Thyroid gland (tissue), 4 donors: ENCODE data around the gene SND1. TPM values are rescaled to one million over a fixed set of nuclear protein-coding genes. Genes with fewer than 3 reads are reported as not detected.

ENCODE experiments used
- DNase-seq, 2 donors: peaks; one replicate each; pipeline ENCODE4 v3.0.0-alpha.2; 2019
- H3K27ac ChIP-seq, 3 donors: fragments of 200-600 bp; sonication (generic); 1 replicate in 2 of 3; 2 replicates in 1 of 3; pipeline ENCODE4 v1.5.1; 2016 to 2019; ENCODE audit warnings: mild to moderate bottlenecking in 1 of 3, moderate library complexity in 1 of 3
- H3K27me3 ChIP-seq: fragments of 200-600 bp; sonication (generic); one replicate; pipeline ENCODE4 v1.5.1; 2019
- H3K36me3 ChIP-seq, 2 donors: fragments of 200-600 bp; sonication (generic); one replicate each; pipeline ENCODE4 v1.5.1; 2016 to 2019
- H3K4me1 ChIP-seq, 2 donors: fragments of 200-600 bp; sonication (generic); one replicate each; pipeline ENCODE4 v1.5.1; 2017 to 2019
- H3K4me3 ChIP-seq, 3 donors: fragments of 200-600 bp; sonication (generic); replicated peaks in 1 of 3; 1 replicate in 2 of 3; 2 replicates in 1 of 3; pipeline ENCODE4 v1.5.1; 2016; ENCODE audit warnings: mild to moderate bottlenecking in 1 of 3
- H3K9me3 ChIP-seq: fragments of 200-600 bp; sonication (generic); one replicate; pipeline ENCODE4 v1.5.1; 2017
- CTCF ChIP-seq, 6 experiments: fragments of 200-600 bp in 3 of 6; fragments of 450-650 bp in 3 of 6; sonication (generic) in 3 of 6; IDR thresholded peaks; one replicate each; pipeline ENCODE4 v1.5.1; 2016 to 2019; ENCODE audit warnings: antibody characterized with exemption in 6 of 6, mild to moderate bottlenecking in 2 of 6, inconsistent platforms in 1 of 6, moderate library complexity in 1 of 6
- POLR2A ChIP-seq, 2 donors: fragments of 450-650 bp; IDR thresholded peaks; one replicate each; pipeline ENCODE4 v1.6.1; 2017; ENCODE audit warnings: antibody characterized with exemption in 2 of 2, mild to moderate bottlenecking in 2 of 2, moderate library complexity in 1 of 2
- WGBS, 2 donors: methylation state at CpG; one replicate each; pipeline ENCODE4 v1.1.5; 2017; 5-methylcytosine and 5-hydroxymethylcytosine counted together
- intact Hi-C: fragments of 100-400 bp; cut with DNase I; formaldehyde crosslinking; loops from one replicate; pipeline ENCODE4 v1.15.1; 2023
- total RNA-seq, 4 donors: library from RNA; depleted of rRNA; stranded (reverse); fragments of >200 nt; gene quantifications; one replicate each; pipeline ENCODE4 v1.2.3, GENCODE V29; 2016

Gene SND1
- total RNA-seq, 4 donors from 2014 or later = 126 to 167 (median 144) TPM

- TF ChIP-seq CTCF (IDR thresholded peaks at IDR 0.05) (no peak), POLR2A (IDR thresholded peaks at IDR 0.05) (no peak)
- no peak for DNase-seq
- WGBS, 2 donors = 94 to 95% methylated on average over 8 of the region's 8 CpGs
- no peak overlapping the region for H3K27ac ChIP-seq
- no peaks in the 10 kb centered on the region for H3K9me3 ChIP-seq
- H3K4me3 ChIP-seq = no peak overlapping the region
- H3K36me3 ChIP-seq = no peaks in the 10 kb centered on the region
- H3K4me1 ChIP-seq = no peaks in the 10 kb centered on the region
- intact Hi-C loops = no loop called here
- no peaks in the 10 kb centered on the region for H3K27me3 ChIP-seq
These were observed 289.6 kb downstream of the SND1 start for GRCh38 chr7:127941476-127942210.

- no peaks in the 10 kb centered on the region for H3K27me3 ChIP-seq
- H3K36me3 ChIP-seq = no peaks in the 10 kb centered on the region
- DNase-seq = no peak
- no peaks in the 10 kb centered on the region for H3K9me3 ChIP-seq
- no peak overlapping the region for H3K27ac ChIP-seq
- H3K4me1 ChIP-seq = no peaks in the 10 kb centered on the region
- WGBS, 2 donors = 73 to 77% methylated on average over 16 of the region's 16 CpGs
- no peak for TF ChIP-seq CTCF (IDR thresholded peaks at IDR 0.05)
- no peak for TF ChIP-seq POLR2A (IDR thresholded peaks at IDR 0.05)
- intact Hi-C loops = no loop called here
- no peak overlapping the region for H3K4me3 ChIP-seq
These were observed 291.8 kb downstream of the SND1 start for GRCh38 chr7:127943541-127944521.

GRCh38 chr7:127946111-127946510 is 294.1 kb downstream of the SND1 start:
- Histone ChIP-seq H3K27me3 (no peaks in the 10 kb centered on the region), H3K4me3 (no peak overlapping the region), H3K4me1 (no peaks in the 10 kb centered on the region), H3K36me3 (no peaks in the 10 kb centered on the region), H3K9me3 (no peaks in the 10 kb centered on the region), H3K27ac (no peak overlapping the region)
- no peak for DNase-seq
- no peak for TF ChIP-seq POLR2A (IDR thresholded peaks at IDR 0.05)
- no peak for TF ChIP-seq CTCF (IDR thresholded peaks at IDR 0.05)
- intact Hi-C loops = no loop called here

GRCh38 chr7:127946847-127947246 is 294.9 kb downstream of the SND1 start:
- TF ChIP-seq POLR2A (IDR thresholded peaks at IDR 0.05) (no peak), CTCF (IDR thresholded peaks at IDR 0.05) (no peak)
- Histone ChIP-seq H3K27me3 (no peaks in the 10 kb centered on the region), H3K4me3 (no peak overlapping the region), H3K4me1 (no peaks in the 10 kb centered on the region), H3K36me3 (no peaks in the 10 kb centered on the region), H3K27ac (no peak overlapping the region), H3K9me3 (no peaks in the 10 kb centered on the region)
- WGBS, 2 donors = 91 to 95% methylated on average over 1 of the region's 1 CpG
- no peak for DNase-seq
- intact Hi-C loops = no loop called here

- 96 to 98% methylated on average over 2 of the region's 2 CpGs for WGBS, 2 donors
- intact Hi-C loops = no loop called here
- no peaks in the 10 kb centered on the region for H3K9me3 ChIP-seq
- DNase-seq = no peak
- H3K27ac ChIP-seq = no peak overlapping the region
- H3K36me3 ChIP-seq = no peaks in the 10 kb centered on the region
- H3K4me3 ChIP-seq = no peak overlapping the region
- TF ChIP-seq POLR2A (IDR thresholded peaks at IDR 0.05) = no peak
- no peak for TF ChIP-seq CTCF (IDR thresholded peaks at IDR 0.05)
- H3K4me1 ChIP-seq = no peaks in the 10 kb centered on the region
- H3K27me3 ChIP-seq = no peaks in the 10 kb centered on the region
These were observed 296.3 kb downstream of the SND1 start for GRCh38 chr7:127948312-127948711.
